Mesothelial cell of epicardium (in vitro differentiated cells): ENCODE data around the gene ZNF765. TPM values are rescaled to one million over a fixed set of nuclear protein-coding genes. Genes with fewer than 3 reads are reported as not detected.

Experiments used
- total RNA-seq: library from RNA; stranded (reverse); gene quantifications from 3 replicates; pipeline ENCODE4 v1.2.1, GENCODE V29; 2021

The ZNF765 gene
- total RNA-seq, 1 donor from 2014 or later, result 17.7 TPM

Other genes with a start within 250 kb of the ZNF765 start
- 12.1 to 15.6 TPM (median 14.8 TPM) in 3 replicates for gene ZNF347, start 236.1 kb upstream of the ZNF765 start, total RNA-seq
- 8.8 to 9.8 TPM (median 8.9 TPM) in 3 replicates for gene ZNF665, start 201.8 kb upstream of the ZNF765 start, total RNA-seq
- 50.2 to 53.4 TPM (median 51.7 TPM) in 3 replicates for gene ZNF677, start 140.3 kb upstream of the ZNF765 start, total RNA-seq
- gene VN1R2, start 136.9 kb upstream of the ZNF765 start, total RNA-seq, result 0.20 TPM in 1 of 3 replicates, not detected in the others
- not detected in 3 replicates for gene VN1R4, start 127.4 kb upstream of the ZNF765 start, total RNA-seq
- gene ZNF845, start 61.4 kb upstream of the ZNF765 start, total RNA-seq, result 7.5 to 7.7 TPM (median 7.7 TPM) in 3 replicates
- gene ZNF525, start 29.4 kb upstream of the ZNF765 start, total RNA-seq, result 20.2 to 23.5 TPM (median 20.5 TPM) in 3 replicates
- 15.0 to 16.2 TPM (median 16.1 TPM) in 3 replicates for gene ZNF761, start 36.8 kb downstream of the ZNF765 start, total RNA-seq
- gene ZNF813, start 72.6 kb downstream of the ZNF765 start, total RNA-seq, result 5.4 to 6.1 TPM (median 6.0 TPM) in 3 replicates
- gene ZNF331, start 143.0 kb downstream of the ZNF765 start, total RNA-seq, result 17.6 to 19.5 TPM (median 19.4 TPM) in 3 replicates
- gene DPRX, start 236.8 kb downstream of the ZNF765 start, total RNA-seq, result not detected in 3 replicates